Stimulated activated CD8-positive, alpha-beta memory T cell treated with anti-CD3 and anti-CD28 coated beads, Interleukin-4, amount 100 ng/mL, for 24 hours (primary cell): ENCODE results near the gene DLD.
A peak's percentile ranks its signal among the peaks of the same experiment; 100 is the strongest.
"Not testable (repeated sequence)": the region's sequence is repeated elsewhere in the genome, so short reads cannot be mapped to it uniquely, and the experiment has no call there.

ENCODE experiments used
- DNase-seq: peaks from one replicate; pipeline ENCODE4 v3.0.0-alpha.2; 2020; ENCODE audit warnings: low read depth

DLD gene, protein sequence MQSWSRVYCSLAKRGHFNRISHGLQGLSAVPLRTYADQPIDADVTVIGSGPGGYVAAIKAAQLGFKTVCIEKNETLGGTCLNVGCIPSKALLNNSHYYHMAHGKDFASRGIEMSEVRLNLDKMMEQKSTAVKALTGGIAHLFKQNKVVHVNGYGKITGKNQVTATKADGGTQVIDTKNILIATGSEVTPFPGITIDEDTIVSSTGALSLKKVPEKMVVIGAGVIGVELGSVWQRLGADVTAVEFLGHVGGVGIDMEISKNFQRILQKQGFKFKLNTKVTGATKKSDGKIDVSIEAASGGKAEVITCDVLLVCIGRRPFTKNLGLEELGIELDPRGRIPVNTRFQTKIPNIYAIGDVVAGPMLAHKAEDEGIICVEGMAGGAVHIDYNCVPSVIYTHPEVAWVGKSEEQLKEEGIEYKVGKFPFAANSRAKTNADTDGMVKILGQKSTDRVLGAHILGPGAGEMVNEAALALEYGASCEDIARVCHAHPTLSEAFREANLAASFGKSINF

DNA sequence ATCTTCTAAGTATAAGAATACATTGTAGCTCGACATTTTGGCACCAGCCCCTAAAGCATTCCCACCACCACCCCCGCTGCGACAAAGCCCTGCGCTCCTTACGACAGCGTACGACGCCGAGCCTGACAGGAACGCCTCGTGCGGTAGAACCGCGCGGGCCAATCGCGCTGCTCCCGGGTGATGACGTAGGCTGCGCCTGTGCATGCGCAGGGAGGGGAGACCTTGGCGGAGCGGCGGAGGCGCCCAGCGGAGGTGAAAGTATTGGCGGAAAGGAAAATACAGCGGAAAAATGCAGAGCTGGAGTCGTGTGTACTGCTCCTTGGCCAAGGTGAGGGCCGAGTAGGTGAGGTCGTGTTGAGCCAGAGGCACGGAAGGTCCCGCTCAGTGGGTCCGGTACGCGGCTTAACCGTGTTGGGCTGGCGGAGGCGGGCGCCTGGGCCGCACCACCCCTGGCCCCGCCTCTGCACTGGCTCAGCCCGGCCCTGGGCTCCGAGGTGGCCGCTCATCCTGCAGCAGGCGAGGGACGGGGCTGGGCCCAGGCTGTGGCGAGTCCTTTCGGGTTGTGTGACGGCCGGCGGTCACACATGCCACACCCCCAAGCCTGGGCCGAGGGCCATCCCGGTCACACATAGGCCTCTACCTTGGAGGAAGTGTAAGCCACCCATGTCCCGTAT lies at the start of gene DLD:
TSS of gene DLD (plus strand) at position 222 of the 674 bp plus-strand sequence. CDS start at position 290, 68 bp downstream.
- peak; percentile 89 for DNase-seq

DNA sequence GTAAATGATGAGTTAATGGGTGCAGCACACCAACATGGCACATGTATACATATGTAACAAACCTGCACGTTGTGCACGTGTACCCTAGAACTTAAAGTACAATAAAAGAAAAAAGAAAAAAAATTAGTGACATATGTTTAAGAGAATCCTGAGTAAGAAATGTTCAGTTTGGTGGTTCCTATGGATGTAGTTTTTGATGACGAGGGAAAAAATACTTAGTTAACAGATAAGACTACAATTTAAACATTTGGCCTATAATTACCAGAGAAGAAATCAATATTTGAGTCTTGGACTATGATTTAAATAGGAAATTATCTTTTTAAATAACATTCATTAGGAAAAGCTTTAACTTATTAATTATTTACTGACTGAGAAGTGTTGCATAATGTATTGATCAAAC lies 48.8 kb upstream of the DLD start:
- no peak for DNase-seq

DNA sequence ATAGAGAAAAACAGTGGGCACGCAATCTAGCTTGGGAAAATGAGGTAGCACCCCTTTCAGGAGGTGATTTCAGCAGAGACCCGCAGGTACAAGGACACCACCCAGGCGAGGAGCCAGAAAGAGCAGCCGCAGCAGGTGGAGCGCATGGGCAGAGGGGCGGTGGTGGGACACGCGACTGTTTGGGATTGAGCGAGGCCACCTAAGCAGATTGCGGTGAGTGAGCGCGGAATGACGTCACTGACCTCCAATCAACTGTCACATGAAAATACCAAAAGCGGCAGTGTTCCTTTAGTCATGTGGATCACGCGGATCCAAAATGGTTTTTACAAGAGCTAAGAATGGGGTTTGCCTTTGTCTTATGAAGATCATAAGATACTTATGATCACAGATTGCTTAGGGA lies 47.8 kb upstream of the DLD start:
- DNase-seq, result no peak

DNA sequence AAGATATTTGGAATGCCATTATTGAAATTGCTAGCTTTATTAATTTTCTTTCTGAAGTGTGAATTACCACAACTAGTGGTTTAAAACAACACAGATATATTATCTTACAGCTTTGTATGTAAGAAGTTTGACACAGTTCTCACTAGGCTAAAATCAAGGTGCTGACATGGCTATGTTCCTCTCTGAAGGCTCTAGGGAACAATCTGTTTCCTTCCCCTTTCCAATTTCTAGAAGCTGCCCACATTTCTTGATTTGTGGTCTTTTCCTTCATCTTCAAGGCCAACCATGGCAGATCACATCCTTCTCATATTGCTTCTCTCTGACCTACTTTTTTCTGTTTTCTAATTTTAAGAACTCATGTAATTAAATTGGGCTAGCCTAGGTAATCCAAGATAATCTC lies 44.7 kb upstream of the DLD start:
- no peak for DNase-seq

DNA sequence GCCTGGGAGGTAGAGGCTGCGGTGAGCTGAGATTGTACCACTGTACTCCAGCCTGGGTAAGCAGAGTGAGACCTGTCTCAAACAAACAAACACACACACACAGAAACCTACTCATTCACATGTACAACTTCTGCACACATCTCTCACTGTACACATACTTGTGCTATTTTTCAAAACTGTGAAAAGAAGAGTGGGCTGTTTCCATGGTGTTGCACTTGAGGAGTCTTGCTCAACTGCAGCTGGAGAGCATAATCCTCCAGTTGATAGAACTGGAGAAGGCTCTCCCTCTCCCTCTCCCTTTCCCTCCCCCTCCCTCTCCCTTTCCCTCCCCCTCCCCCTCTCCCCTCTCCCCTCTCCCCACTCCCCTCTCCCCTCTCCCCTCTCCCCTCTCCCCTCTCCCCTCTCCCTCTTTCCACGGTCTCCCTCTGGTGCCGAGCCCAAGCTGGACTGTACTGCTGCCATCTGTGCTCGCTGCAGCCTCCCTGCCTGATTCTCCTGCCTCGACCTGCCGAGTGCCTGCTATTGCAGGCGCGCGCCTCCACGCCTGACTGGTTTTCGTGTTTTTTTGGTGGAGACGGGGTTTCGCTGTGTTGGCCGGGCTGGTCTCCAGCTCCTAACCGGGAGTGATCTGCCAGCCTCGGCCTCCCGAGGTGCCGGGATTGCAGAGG lies 43.7 kb upstream of the DLD start:
- DNase-seq, result no peak

DNA sequence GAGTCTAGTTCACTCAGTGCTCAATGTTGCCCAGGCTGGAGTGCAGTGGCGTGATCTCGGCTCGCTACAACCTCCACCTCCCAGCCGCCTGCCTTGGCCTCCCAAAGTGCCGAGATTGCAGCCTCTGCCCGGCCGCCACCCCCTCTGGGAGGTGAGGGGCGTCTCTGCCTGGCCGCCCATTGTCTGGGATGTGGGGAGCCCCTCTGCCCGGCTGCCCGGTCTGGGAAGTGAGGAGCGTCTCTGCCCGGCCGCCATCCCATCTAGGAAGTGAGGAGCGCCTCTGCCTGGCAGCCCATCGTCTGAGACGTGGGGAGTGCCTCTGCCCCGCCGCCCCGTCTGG lies 43.2 kb upstream of the DLD start:
- DNase-seq, result not testable (repeated sequence)

DNA sequence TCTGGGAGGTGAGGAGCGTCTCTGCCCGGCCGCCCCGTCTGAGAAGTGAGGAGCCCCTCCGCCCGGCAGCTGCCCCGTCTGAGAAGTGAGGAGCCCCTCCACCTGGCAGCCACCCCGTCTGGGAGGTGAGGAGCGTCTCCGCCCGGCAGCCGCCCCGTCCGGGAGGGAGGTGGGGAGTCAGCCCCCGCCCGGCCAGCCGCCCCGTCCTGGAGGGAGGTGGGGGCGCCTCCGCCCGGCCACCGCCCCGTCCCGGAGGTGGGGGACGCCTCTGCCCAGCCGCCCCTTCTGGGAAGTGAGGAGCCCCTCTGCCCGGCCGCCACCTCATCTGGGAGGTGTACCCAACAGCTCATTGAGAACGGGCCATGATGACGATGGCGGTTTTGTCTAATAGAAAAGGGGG lies 42.8 kb upstream of the DLD start:
- DNase-seq, result not testable (repeated sequence)

DNA sequence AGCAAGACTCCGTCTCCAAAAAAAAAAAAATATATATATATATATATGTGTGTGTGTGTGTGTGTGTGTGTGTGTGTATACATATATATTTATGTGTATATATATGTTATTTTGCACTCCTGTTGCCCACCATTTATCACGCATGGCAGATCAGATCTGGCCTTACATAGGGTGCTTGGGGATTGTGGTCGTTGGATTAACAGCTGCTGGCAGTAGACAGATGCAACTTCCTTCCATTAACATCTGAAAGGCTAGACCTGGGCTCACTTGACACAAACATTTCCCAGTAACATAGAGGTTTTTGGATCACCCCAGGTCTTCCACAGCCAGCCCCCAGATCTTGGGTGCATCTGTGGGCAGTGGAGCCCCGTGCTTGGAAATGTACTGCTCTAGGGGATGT lies 40.8 kb upstream of the DLD start:
- no peak for DNase-seq

DNA sequence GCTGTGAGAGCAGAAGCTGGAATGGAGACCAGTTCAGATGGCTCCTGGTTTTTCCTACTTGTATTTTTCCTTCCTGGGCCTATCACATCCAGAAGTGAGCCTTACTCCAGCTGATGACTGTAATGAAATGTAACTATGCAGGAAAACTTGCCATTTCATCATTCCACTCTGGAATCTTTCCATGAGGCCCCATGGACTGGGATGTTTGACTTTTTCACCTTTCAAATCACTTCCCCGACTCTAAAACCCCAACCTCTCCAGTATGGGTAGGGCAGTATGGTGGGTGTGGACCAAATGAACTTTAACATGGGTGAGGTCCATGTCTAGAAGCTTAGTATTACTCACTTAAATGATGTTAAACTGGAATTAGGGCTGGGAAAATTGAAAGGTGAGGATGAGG lies 40.3 kb upstream of the DLD start:
- DNase-seq, result no peak

DNA sequence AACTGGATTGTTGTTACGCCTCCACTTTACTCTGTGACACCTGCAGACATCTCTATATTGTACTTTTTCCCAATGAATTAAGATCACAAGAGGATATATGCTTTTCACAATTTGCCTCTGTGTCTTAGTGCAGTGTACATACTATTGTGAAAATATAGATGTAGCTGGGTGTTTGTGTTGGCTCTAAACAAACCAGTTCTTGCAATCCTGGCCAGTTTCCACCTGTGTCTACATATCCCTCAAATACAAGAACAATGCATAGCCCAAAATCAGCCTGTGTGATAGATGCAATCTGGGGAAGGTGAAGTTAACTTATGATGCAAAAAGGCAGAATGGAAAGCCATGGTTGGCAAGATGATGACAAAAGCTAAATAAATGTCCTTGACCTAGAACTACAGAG lies 36.5 kb upstream of the DLD start:
- DNase-seq, result no peak

DNA sequence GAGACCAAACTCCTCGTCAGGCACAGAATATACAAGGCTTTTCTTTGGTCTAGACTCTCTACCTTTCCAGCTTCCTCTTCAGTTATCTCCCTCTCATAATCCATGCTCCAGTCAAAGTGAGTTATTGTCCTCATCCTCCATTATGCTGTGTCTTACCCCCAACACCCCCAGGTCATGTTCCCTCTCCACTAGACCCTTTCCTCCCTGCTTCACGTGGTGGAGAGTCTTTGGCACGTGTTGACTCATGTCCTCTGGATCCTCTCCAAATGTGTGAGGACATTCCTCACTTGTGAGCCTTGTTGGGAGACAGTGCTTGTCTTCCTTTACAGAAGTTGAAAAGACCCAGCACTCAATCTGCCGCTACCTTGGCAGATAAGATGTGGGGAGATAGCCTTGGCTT lies 36.0 kb upstream of the DLD start:
- no peak for DNase-seq

DNA sequence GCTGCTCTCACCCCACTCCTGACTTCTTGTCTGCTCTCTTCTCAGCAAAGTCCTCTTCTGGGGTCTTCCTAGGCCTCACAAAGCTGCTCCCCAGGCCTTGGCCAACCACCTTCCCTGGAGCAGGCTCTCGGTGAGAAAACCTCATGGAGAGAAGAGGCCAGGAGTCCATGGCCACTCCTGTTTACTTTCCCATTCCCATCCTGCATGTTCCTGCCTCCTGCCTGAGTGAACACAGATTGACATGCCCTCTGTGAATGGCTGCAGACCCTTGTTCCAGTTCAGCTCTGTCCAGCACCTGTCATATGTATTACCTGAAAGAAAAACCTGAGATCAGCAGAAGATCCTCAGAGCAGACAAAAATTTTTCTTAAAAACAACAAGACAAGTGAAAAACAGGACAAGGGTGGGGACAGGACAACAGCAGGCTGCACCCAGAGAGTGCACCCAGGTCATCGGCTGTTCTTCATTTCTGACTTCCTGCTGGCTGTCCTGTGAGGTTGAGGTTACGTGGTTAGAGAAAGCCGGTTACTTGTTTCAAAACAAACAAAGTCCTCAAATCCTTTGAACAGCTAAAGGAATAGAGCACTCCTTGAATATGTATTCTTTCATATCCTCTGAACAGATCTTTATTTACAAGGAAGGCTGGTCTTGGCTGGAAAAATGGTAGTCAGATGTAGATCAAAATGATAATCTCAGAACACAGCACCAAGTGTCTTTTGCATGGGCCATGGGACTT lies 34.0 kb upstream of the DLD start:
- no peak for DNase-seq

DNA sequence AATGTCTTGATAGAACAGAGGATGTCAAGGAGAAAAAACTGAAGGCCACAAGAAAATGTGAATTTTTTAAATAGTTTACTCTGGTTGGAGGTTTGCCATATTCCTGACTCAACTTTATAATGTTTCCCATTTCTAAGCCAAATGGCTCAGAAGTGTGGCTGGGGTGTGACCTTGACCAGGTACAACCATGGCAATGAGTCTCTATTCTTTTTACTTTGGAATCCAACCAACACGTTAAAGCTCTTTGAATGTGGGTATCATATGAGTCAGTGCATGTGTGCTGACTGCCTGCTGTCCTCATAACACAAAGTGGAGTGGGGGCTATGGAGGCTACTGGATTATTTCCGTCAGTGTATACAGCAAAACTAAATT lies 33.5 kb upstream of the DLD start:
- DNase-seq, result no peak

DNA sequence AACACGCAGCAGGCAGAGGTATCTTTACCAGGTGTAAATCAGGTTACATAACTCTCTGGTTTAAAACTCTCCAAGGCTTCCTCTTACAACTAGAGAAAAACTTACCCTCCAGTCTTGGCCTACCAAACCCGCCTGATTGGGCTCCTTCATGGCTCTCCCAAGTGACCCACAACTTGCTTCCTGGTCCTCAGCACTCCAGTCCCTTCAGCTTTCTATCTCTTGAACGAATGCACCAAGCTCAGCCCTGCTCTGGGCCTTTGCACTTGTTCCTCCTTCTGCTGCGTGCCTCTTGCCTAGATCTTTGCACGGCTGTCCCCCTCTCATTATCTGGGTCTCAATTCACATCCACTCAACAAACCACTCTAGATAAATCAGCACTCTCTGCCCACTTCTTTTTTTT lies 32.7 kb upstream of the DLD start:
- no peak for DNase-seq

DNA sequence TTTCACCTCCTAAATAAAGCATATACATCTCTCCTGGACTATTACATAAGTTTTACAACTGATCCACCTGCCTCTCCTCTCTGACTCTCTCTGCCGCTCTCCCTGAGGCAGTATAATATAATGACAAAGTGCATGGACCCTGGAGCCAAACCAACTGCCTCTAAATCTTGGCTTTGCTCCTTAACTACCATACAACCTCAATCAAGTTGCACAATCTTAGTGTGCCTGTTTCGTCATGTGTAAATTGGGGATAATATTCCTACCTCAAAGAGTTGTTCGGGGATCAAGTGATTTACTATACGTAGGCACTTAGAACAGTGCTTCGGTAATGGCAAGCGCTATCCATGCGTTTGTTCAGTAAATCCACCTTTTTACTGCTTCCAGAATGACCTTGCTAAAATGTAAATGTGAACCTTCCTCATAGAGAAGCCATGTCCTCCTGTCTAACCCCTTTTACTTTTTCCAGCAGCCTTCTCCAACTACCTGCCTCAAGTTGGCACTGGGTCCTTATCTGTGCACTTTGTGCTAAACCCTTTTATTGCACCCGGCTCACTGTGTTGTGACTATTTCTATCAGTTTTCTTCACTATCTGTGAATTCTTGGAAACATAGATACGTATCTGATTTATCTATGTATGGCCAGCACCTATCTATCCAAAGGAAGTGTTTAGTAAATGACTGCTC lies 30.6 kb upstream of the DLD start:
- DNase-seq, result no peak

DNA sequence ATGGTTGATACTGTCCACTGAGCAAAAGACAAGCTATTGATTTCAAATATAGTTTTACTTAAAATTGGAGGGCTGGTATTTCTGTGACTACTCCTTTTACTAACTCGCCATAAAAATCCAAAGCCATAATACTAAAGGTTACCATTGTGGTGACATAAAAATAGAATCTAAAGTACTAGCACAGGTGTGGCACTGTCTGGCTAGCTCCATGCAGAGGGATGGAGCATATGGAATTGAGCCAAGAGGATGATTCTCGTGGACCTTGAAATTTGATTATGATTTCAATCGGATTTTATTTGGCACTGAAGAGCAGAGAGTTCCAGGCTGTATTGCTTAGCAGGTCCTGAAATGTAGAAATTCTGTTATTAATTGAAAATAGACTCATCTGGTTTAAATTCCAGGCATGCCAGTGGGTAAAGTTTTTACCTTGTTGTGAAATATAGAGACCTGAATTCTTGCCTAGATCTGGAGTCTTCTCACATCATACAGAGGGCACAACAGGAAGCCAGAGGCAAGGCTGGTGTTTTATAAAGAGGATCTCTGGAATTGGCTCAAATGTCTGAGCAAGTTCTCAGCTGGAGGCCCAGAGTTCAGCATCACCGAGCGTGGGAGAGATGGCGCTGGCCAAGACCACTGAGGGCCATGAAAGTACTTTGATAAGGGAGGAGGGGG lies 29.9 kb upstream of the DLD start:
- DNase-seq, result no peak

DNA sequence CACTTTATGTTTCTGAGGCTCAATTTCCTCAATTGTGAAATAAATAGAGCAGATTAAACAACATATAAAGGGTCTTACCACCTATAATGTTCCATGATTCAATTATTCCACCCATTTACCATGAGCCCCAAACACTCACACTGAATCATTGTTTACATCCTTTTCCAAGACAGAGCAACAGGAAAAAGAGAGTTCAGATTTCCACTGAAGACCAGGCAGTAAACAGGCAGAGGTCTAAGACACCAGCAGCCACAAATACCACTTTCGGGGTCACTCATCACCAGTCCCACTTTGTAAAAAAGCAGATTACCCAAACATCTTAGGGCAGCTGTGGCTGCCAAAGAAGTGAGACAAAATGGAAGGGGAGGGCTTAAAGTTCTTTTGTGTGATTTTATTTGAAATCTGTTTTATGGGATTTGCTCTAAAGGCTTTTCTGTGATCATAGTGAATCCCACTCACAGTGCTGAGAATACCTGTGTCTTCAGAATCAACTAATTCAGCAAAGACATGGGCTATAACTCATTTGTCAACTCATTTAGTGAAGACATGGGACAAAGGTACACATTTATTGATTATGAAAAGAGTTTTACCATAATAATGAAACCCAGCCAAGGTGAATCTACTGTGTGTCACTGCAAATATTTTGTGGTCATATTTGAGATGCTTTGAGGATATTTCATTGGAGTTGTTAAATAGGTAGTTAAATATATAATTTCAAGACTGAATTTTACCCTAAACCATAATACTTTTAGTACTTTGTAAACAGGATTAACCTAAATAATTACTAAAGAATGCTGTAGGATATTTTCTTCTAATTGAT lies 24.8 kb upstream of the DLD start:
- DNase-seq, result no peak

DNA sequence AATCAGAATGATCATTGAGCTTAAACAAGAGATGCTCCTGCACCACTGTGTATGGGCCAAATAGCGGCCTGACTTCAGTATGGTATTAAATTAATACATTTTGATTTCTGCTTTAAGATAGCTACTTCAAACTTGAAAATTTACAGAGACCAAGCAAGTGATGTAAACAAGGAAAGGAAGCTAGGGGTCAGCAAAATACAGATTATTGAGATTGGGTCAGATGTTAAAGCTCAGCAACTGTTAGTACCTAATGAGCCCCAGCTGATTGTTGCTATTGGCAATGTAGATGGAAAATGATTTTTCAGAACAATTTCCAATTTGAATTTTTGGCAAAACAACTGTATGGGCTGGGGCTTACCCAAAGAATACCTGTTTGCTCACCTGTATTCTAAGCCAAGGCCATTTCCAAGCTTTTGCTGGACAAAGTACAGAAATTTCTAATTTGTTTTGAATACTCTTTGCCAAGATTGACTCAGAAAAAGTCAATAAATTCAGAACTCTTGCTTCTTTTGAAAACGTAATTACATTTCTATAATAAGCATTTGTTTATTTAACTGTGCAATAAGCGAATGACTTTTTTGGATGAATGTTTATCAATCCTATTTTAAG lies 23.0 kb upstream of the DLD start:
- no peak for DNase-seq

DNA sequence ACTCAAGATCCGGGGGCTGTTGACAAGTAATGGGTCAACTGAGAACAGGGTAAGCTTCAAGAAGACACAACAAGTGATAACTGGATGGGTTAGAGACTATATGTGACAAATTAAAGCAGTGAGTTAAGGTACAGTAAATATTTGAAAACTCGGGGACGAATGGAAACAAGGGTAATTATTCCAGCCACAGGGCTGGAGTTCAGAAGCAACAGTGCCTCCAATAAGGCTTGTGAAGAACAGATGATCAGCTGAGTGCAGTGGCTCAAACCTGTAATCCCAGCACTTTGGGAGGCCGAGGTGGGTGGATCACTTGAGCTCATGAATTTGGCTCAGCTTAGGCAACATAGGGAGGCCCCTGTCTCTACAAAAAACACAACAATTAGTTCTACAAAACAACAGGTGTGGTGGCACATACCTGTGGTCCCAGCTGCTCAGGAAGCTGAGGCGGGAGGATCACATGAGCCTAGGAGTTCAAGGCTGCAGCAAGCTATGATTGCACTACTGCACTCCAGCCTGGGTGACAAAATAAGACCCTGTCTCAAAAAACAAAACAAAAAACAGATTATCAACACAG lies 20.5 kb upstream of the DLD start:
- DNase-seq, result no peak

DNA sequence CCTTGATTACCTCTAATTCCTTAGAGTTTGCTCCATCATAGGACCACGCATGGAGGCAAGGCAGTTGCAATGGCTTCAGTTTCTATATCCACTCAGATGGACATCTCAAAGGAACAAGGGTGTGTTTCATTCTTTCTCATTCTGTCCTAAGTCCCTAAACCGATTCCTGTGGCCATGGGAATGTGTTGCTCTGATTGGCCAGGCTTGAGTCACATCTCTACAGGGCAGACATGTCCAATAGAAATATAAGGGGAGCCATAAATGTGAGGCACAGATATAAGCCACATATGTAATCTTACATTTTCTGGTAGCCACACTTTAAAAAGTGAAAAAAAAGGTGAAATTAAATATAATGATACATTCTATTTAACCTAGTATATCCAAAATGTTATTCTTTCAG lies 16.9 kb upstream of the DLD start:
- no peak for DNase-seq
